Stomach (tissue), 4 donors: ENCODE data around the gene WFIKKN2.

Experiments used
- EP300 ChIP-seq: sonication (generic); formaldehyde crosslinking; IDR thresholded peaks from one replicate; pipeline ENCODE4 v1.6.1; 2017; ENCODE audit warnings: antibody characterized with exemption
- POLR2A ChIP-seq, 4 donors: fragments of 450-650 bp; IDR thresholded peaks; one replicate each; pipeline ENCODE4 v1.6.1; 2016; ENCODE audit warnings: antibody characterized with exemption in 4 of 4, control low read depth in 2 of 4, mild to moderate bottlenecking in 1 of 4, moderate library complexity in 1 of 4
- POLR2AphosphoS5 ChIP-seq, 3 donors: sonication (generic); formaldehyde crosslinking; IDR thresholded peaks; one replicate each; pipeline ENCODE4 v1.6.1; 2016; ENCODE audit warnings: antibody characterized with exemption in 3 of 3
- TF ChIP-seq, protein P1 (sequence below), 7 experiments: fragments of 450-650 bp in 4 of 7; fragments of 200-600 bp in 3 of 7; sonication (generic) in 3 of 7; IDR thresholded peaks; one replicate each; pipeline ENCODE4 v1.5.1; 2016 to 2019; ENCODE audit warnings: antibody characterized with exemption in 7 of 7, control low read depth in 2 of 7, mild to moderate bottlenecking in 1 of 7

DNA sequence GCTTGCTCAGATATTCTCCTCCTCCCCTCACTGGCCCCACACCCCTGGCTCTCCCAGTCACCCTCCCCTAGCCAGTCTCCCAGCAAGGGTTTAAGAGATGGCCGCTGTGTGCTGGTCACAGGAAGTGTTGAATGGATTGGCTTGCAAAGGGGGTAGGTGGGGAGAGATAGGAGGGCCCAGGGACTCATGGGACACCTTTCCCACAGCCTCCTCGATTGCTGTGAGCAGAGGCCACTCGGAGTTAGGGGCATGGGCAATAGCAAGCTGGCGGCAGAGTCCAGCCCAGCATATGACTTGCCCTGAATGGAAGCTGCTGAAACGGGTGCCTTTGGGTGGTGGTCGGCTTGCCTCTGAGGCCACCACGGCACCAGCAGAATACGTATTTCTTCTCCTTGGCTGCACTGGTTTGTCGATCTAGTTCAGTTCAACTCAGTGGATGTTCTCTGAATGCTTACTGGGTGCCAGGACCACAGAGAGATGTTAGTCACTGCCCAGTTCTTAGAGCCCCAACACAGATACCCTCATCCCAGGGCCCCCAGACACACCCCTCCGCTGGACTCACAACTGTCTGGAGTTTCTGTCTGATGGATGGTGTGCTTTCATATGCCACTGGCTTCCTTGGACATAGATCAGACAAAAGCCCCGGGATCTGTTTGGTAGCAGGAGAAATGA, 6.0 kb downstream of the WFIKKN2 start:
- TF ChIP-seq, protein P1, sequence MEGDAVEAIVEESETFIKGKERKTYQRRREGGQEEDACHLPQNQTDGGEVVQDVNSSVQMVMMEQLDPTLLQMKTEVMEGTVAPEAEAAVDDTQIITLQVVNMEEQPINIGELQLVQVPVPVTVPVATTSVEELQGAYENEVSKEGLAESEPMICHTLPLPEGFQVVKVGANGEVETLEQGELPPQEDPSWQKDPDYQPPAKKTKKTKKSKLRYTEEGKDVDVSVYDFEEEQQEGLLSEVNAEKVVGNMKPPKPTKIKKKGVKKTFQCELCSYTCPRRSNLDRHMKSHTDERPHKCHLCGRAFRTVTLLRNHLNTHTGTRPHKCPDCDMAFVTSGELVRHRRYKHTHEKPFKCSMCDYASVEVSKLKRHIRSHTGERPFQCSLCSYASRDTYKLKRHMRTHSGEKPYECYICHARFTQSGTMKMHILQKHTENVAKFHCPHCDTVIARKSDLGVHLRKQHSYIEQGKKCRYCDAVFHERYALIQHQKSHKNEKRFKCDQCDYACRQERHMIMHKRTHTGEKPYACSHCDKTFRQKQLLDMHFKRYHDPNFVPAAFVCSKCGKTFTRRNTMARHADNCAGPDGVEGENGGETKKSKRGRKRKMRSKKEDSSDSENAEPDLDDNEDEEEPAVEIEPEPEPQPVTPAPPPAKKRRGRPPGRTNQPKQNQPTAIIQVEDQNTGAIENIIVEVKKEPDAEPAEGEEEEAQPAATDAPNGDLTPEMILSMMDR (IDR thresholded peaks at IDR 0.05): no peak
- TF ChIP-seq EP300: no peak
- no peak for TF ChIP-seq POLR2AphosphoS5 (IDR thresholded peaks at IDR 0.05)
- no peak for TF ChIP-seq POLR2A (IDR thresholded peaks at IDR 0.05)
